Mesendoderm (in vitro differentiated cells): Measurements from ENCODE around the gene FUT8.
"Not testable (repeated sequence)": the region's sequence is repeated elsewhere in the genome, so short reads cannot be mapped to it uniquely, and the experiment has no call there.

Experiments used
- DNase-seq: peaks from one replicate; pipeline ENCODE4 v3.0.0; 2013
- H2AK5ac ChIP-seq: 2 replicates; pipeline ENCODE4 v1.6.1; 2013; ENCODE audit warnings: low read length, inconsistent platforms
- H2BK120ac ChIP-seq: 2 replicates; pipeline ENCODE4 v1.6.1; 2013; ENCODE audit warnings: low read depth, mild to moderate bottlenecking, low read length, moderate library complexity, mixed read lengths
- H2BK15ac ChIP-seq: replicated peaks from 2 replicates; pipeline ENCODE4 v1.6.1; 2013; ENCODE audit warnings: low read depth, mild to moderate bottlenecking, moderate library complexity
- H2BK5ac ChIP-seq: 2 replicates; pipeline ENCODE4 v1.6.1; 2013; ENCODE audit warnings: low read length, inconsistent platforms
- H3K18ac ChIP-seq: 2 replicates; pipeline ENCODE4 v1.6.1; 2013; ENCODE audit warnings: mild to moderate bottlenecking, low read length, mixed read lengths
- H3K23ac ChIP-seq: one replicate; pipeline ENCODE4 v1.6.1; 2013; ENCODE audit warnings: low read length
- H3K27ac ChIP-seq: 2 replicates; pipeline ENCODE4 v1.5.1; 2013; ENCODE audit warnings: low read depth, mild to moderate bottlenecking, inconsistent platforms, low read length, moderate library complexity
- H3K27me3 ChIP-seq: 2 replicates; pipeline ENCODE4 v1.6.1; 2013; ENCODE audit warnings: low read length, control low read depth, mild to moderate bottlenecking, inconsistent platforms; ENCODE audit not compliant: insufficient read depth, poor library complexity
- H3K36me3 ChIP-seq: 2 replicates; pipeline ENCODE4 v1.6.1; 2013; ENCODE audit warnings: low read length, inconsistent platforms; ENCODE audit not compliant: control insufficient read depth, insufficient read depth
- H3K4ac ChIP-seq: one replicate; pipeline ENCODE4 v1.6.1; 2013; ENCODE audit warnings: low read depth, mild to moderate bottlenecking, low read length, moderate library complexity
- H3K4me1 ChIP-seq: 2 replicates; pipeline ENCODE4 v1.6.1; 2013; ENCODE audit warnings: low read depth, low read length, inconsistent platforms; ENCODE audit not compliant: control insufficient read depth
- H3K4me2 ChIP-seq: 2 replicates; pipeline ENCODE4 v1.6.1; 2013; ENCODE audit warnings: low read length
- H3K4me3 ChIP-seq: 2 replicates; pipeline ENCODE4 v1.5.1; 2013; ENCODE audit warnings: mild to moderate bottlenecking, low read length
- H3K56ac ChIP-seq: one replicate; pipeline ENCODE4 v1.6.1; 2013; ENCODE audit warnings: low read length
- H3K79me1 ChIP-seq: 2 replicates; pipeline ENCODE4 v1.6.1; 2013; ENCODE audit warnings: low read length, inconsistent platforms
- H3K79me2 ChIP-seq: 2 replicates; pipeline ENCODE4 v1.6.1; 2013; ENCODE audit warnings: mild to moderate bottlenecking, low read length; ENCODE audit not compliant: control insufficient read depth, insufficient read depth
- H3K9ac ChIP-seq: 2 replicates; pipeline ENCODE4 v1.6.1; 2013; ENCODE audit warnings: low read length, inconsistent platforms
- H4K5ac ChIP-seq: one replicate; pipeline ENCODE4 v1.6.1; 2013; ENCODE audit warnings: low read length
- H4K8ac ChIP-seq: one replicate; pipeline ENCODE4 v1.6.1; 2013; ENCODE audit warnings: low read depth, mild to moderate bottlenecking, control low read depth, low read length, moderate library complexity
- WGBS: extraction: QIAGEN DNeasy Blood & Tissue Kit; methylation state at CpG from one replicate; pipeline ENCODE4 v1.1.7; 2013; ENCODE audit warnings: low lambda C conversion rate, missing lambda C conversion rate; ENCODE audit not compliant: insufficient coverage; ENCODE audit errors: extremely low coverage; 5-methylcytosine and 5-hydroxymethylcytosine counted together

Gene FUT8

DNA sequence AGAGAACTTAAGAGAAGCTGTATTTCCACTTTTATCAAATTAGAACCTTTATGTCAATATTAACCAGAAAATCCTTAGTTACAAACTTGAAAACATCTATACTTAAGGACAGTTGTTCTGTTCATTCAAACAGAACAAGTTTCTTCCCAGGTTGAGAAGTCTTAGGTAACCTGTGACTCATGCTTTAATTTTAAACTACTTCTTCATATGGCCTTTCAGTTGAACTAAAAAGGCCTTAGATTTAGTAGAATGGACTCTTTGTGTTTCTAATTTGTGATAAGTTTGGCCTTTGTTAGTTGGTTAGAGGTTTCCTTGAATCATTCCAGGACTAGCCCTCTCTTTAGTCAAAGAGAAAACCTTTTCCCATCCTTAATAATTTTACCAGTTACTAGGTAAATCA, 274.2 kb downstream of the FUT8 start:
- no peak overlapping the region for H3K27ac ChIP-seq
- H2AK5ac ChIP-seq, result no peak overlapping the region
- no peak overlapping the region for H3K4ac ChIP-seq
- no peak overlapping the region for H2BK120ac ChIP-seq
- H2BK5ac ChIP-seq, result no peak overlapping the region
- H3K23ac ChIP-seq, result no peak overlapping the region
- H3K36me3 ChIP-seq, result no peaks in the 10 kb centered on the region
- H3K9ac ChIP-seq, result no peak overlapping the region
- no peak for DNase-seq
- H3K79me2 ChIP-seq, result no peaks in the 10 kb centered on the region
- H3K4me3 ChIP-seq, result no peak overlapping the region
- no peaks in the 10 kb centered on the region for H3K27me3 ChIP-seq
- no peak overlapping the region for H4K5ac ChIP-seq
- no peaks in the 10 kb centered on the region for H3K79me1 ChIP-seq
- no peaks in the 10 kb centered on the region for H3K4me1 ChIP-seq
- H3K56ac ChIP-seq, result no peak overlapping the region
- no peak overlapping the region for H2BK15ac ChIP-seq
- H3K4me2 ChIP-seq, result no peak overlapping the region
- no peak overlapping the region for H4K8ac ChIP-seq
- H3K18ac ChIP-seq, result no peak overlapping the region

DNA sequence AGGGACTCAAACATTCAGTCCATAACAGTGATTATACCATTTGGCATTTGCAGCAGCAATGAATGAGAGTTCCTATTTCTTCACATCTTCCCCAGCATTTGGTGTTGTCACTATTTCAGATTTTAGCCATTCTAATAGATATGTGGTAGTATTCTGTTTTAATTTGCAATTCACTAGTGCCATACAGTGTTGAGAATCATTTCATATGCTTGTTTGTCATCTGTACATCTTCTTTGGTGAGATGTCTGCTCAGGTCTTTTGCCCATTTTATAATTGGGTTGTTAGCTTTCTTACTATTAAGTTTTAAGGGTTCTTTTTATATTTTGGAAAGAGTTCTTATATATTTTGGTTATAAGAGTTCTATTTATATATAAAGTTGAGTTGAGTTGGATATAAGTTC, 276.5 kb downstream of the FUT8 start:
- H3K18ac ChIP-seq, result no peak overlapping the region
- no peaks in the 10 kb centered on the region for H3K36me3 ChIP-seq
- H2BK5ac ChIP-seq, result no peak overlapping the region
- H3K27ac ChIP-seq, result no peak overlapping the region
- no peak overlapping the region for H2AK5ac ChIP-seq
- H3K4ac ChIP-seq, result no peak overlapping the region
- H3K4me3 ChIP-seq, result no peak overlapping the region
- no peak overlapping the region for H3K9ac ChIP-seq
- DNase-seq, result no peak
- no peak overlapping the region for H4K5ac ChIP-seq
- H3K56ac ChIP-seq, result no peak overlapping the region
- H2BK15ac ChIP-seq, result no peak overlapping the region
- no peaks in the 10 kb centered on the region for H3K79me1 ChIP-seq
- no peak overlapping the region for H2BK120ac ChIP-seq
- H3K27me3 ChIP-seq, result no peaks in the 10 kb centered on the region
- no peaks in the 10 kb centered on the region for H3K79me2 ChIP-seq
- no peak overlapping the region for H3K4me2 ChIP-seq
- no peak overlapping the region for H4K8ac ChIP-seq
- H3K23ac ChIP-seq, result no peak overlapping the region
- no peaks in the 10 kb centered on the region for H3K4me1 ChIP-seq

DNA sequence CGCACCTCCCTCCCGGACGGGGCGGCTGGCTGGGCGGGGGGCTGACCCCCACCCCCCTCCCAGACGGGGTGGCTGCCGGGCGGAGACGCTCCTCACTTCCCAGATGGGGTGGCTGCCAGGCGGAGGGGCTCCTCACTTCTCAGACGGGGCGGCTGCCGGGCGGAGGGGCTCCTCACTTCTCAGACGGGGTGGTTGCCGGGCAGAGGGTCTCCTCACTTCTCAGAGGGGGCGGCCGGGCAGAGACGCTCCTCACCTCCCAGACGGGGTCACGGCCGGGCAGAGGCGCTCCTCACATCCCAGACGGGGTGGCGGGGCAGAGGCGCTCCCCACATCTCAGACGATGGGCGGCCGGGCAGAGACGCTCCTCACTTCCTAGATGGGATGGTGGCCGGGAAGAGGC, 280.0 kb downstream of the FUT8 start:
- not testable (repeated sequence) for H2BK5ac ChIP-seq

DNA sequence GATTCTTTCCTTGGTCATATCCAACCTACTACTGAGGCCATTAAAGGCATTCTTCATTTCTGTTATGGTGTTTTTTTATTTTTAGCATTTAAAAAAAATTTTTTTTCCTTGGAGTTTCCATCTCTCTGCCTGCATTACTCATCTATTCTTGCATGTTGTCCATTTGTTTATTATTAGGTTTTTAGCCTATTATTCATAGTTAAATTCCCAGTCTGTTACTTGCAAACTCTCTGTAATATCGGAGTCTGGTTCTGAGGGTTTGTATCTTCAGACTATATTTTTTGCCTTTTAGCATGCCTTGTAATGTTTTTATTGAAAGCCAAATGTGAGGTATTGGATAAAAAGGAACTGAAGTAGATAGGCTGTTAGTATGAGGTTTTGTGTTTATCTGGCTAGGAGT, 284.3 kb downstream of the FUT8 start:
- Histone ChIP-seq H3K9ac (no peak overlapping the region), H2BK15ac (no peak overlapping the region), H3K56ac (no peak overlapping the region), H3K4ac (no peak overlapping the region), H3K18ac (no peak overlapping the region), H3K79me1 (no peaks in the 10 kb centered on the region), H2AK5ac (no peak overlapping the region), H3K36me3 (no peaks in the 10 kb centered on the region), H3K4me2 (no peak overlapping the region), H4K5ac (no peak overlapping the region), H3K27ac (no peak overlapping the region), H3K23ac (no peak overlapping the region), H3K79me2 (no peaks in the 10 kb centered on the region), H2BK5ac (no peak overlapping the region), H2BK120ac (no peak overlapping the region), H3K4me3 (no peak overlapping the region), H3K4me1 (no peaks in the 10 kb centered on the region), H3K27me3 (no peaks in the 10 kb centered on the region), H4K8ac (no peak overlapping the region)
- DNase-seq, result no peak
- no CpG with 5 or more reads among the region's 1 CpG for WGBS

More for the DNA sequence above, 280.0 kb downstream of the FUT8 start:
- H2AK5ac ChIP-seq, H3K4me2 ChIP-seq, H3K36me3 ChIP-seq, H2BK120ac ChIP-seq, H3K56ac ChIP-seq, H3K79me2 ChIP-seq, H4K5ac ChIP-seq, H3K18ac ChIP-seq, H3K79me1 ChIP-seq, H3K4ac ChIP-seq, H3K23ac ChIP-seq, DNase-seq, H3K4me3 ChIP-seq, H3K9ac ChIP-seq, H4K8ac ChIP-seq, H3K4me1 ChIP-seq, H2BK15ac ChIP-seq, H3K27me3 ChIP-seq, H3K27ac ChIP-seq: not testable (repeated sequence)
- no CpG with 5 or more reads among the region's 31 CpGs for WGBS

DNA sequence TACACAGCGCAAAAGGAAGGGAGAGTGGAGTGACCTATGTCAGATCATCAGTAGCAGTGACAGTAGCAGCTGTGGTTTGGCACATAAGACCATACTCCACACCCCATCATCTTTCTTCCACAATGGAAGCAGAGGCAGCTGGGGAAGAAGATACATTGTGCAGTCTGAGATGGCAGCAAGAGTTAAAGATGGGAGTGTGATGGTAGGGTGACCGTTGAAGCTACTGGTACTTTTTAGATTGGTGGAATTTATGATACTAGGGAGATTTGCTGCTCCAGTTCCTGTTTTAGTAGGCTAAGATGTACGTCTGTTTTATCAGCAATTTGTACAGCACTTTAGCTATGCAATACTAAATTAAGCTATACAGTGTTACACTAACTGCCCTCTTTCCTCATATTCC, 291.0 kb downstream of the FUT8 start:
- Histone ChIP-seq H3K27ac (no peak overlapping the region), H3K9ac (no peak overlapping the region)
- no CpG with 5 or more reads among the region's 3 CpGs for WGBS

DNA sequence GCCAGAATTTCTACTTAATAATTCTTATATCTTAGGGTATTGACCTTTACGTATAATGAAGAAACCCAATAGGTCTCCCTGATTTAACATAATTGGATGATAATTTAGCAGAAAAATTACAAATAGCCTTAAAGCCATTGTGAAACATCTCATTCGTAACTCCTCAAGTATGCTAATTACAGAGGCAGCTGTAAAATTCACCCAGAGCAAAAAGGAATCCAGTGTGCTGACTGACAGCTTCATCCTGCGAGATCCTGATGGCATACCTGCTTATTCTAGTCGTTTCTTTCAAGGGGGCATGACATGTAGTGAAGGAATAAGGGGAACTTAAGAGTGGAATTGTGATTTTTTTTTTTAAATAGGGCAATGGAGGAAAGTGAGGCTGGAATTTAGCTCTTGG, 291.5 kb downstream of the FUT8 start:
- no peaks in the 10 kb centered on the region for H3K4me1 ChIP-seq
- no peak overlapping the region for H3K9ac ChIP-seq
- no peak overlapping the region for H2BK15ac ChIP-seq
- H4K5ac ChIP-seq, result no peak overlapping the region
- H2AK5ac ChIP-seq, result no peak overlapping the region
- no peak overlapping the region for H3K18ac ChIP-seq
- no peaks in the 10 kb centered on the region for H3K79me1 ChIP-seq
- H3K23ac ChIP-seq, result no peak overlapping the region
- H3K27ac ChIP-seq, result no peak overlapping the region
- WGBS, result no CpG with 5 or more reads among the region's 4 CpGs
- H2BK5ac ChIP-seq, result no peak overlapping the region
- no peak overlapping the region for H3K56ac ChIP-seq
- peak; percentile 69 for DNase-seq
- H3K4me3 ChIP-seq, result no peak overlapping the region
- no peaks in the 10 kb centered on the region for H3K36me3 ChIP-seq
- H3K4ac ChIP-seq, result no peak overlapping the region
- no peak overlapping the region for H2BK120ac ChIP-seq
- H4K8ac ChIP-seq, result no peak overlapping the region
- H3K79me2 ChIP-seq, result no peaks in the 10 kb centered on the region
- no peaks in the 10 kb centered on the region for H3K27me3 ChIP-seq
- H3K4me2 ChIP-seq, result no peak overlapping the region

More for the DNA sequence above, 291.0 kb downstream of the FUT8 start:
- Histone ChIP-seq H3K56ac (peak overlapping the region; percentile 27), H3K18ac (no peak overlapping the region), H3K4me1 (no peaks in the 10 kb centered on the region), H4K8ac (no peak overlapping the region), H2BK120ac (no peak overlapping the region), H2BK15ac (no peak overlapping the region), H3K4me2 (no peak overlapping the region), H3K23ac (no peak overlapping the region), H3K4me3 (no peak overlapping the region), H3K27me3 (no peaks in the 10 kb centered on the region), H2BK5ac (no peak overlapping the region), H2AK5ac (no peak overlapping the region), H3K79me2 (no peaks in the 10 kb centered on the region), H3K4ac (no peak overlapping the region), H3K79me1 (no peaks in the 10 kb centered on the region), H4K5ac (no peak overlapping the region), H3K36me3 (no peaks in the 10 kb centered on the region)
- no peak for DNase-seq
